RPMI7951 (cell line): ENCODE measurements around the gene CYB5R3. TPM values are rescaled to one million over a fixed set of nuclear protein-coding genes. Genes with fewer than 3 reads are reported as not detected.

Experiments used
- total RNA-seq: library from RNA; depleted of rRNA; stranded (reverse); fragments of >200 nt; shearing (Covaris generic); gene quantifications from 2 replicates; pipeline ENCODE4 v1.2.3, GENCODE V29; 2014; rRNA removed

Gene CYB5R3
- total RNA-seq, 1 experiment from 2014 or later: 65.2 TPM

Other genes starting within 250 kb of the CYB5R3 start
- gene NFAM1, start 217.0 kb downstream of the CYB5R3 start, total RNA-seq: not detected in 2 replicates
- gene RRP7A, start 129.6 kb downstream of the CYB5R3 start, total RNA-seq: 18.6 and 22.6 TPM in 2 replicates
- gene SERHL2, start 95.4 kb downstream of the CYB5R3 start, total RNA-seq: 2.2 and 2.5 TPM in 2 replicates
- gene POLDIP3, start 34.5 kb downstream of the CYB5R3 start, total RNA-seq: 20.7 and 23.1 TPM in 2 replicates
- gene ATP5MGL, start 8.8 kb downstream of the CYB5R3 start, total RNA-seq: not detected in 2 replicates
- 3.2 and 3.9 TPM in 2 replicates for gene A4GALT, start 71.5 kb upstream of the CYB5R3 start, total RNA-seq
- 49.3 and 51.2 TPM in 2 replicates for gene ARFGAP3, start 207.9 kb upstream of the CYB5R3 start, total RNA-seq